Measurements from ENCODE around the gene BGN. TPM values are rescaled to one million over a fixed set of nuclear protein-coding genes. Genes with fewer than 3 reads are reported as not detected.

BGN gene
- total RNA-seq, 2 donors from 2014 or later: 1,777 to 1,907 TPM

GRCh38 chrX:153456704-153457103, 38.1 kb upstream of the BGN start:
- DNase-seq (ENCODE audit: low spot score): no peak
- H3K4me1 ChIP-seq (ENCODE audit: control insufficient read depth in 1 of 2, low read depth in 2 of 2): no peaks in the 10 kb centered on the region

GRCh38 chrX:153457136-153457825, 37.5 kb upstream of the BGN start:
- peaks cover 2% of the 10 kb centered on the region for H3K36me3 ChIP-seq
- no peaks in the 10 kb centered on the region for H3K4me1 ChIP-seq (ENCODE audit: control insufficient read depth in 1 of 2, low read depth in 2 of 2)
- no peak overlapping the region for H3K27ac ChIP-seq
- DNase-seq (ENCODE audit: low spot score) (no peak), ATAC-seq (ENCODE audit: insufficient number of reproducible peaks, low FRiP score, low read depth) (no peak)
- no peak for TF ChIP-seq CTCF (IDR thresholded peaks at IDR 0.05)
- no peak overlapping the region for H3K4me3 ChIP-seq
- H3K9me3 ChIP-seq: no peaks in the 10 kb centered on the region
- no peaks in the 10 kb centered on the region for H3K27me3 ChIP-seq (replicated peaks; ENCODE audit: insufficient read depth)

More at GRCh38 chrX:153456704-153457103, 38.1 kb upstream of the BGN start:
- TF ChIP-seq CTCF (IDR thresholded peaks at IDR 0.05): no peak
- Histone ChIP-seq H3K27ac (no peak overlapping the region), H3K36me3 (peaks cover 2% of the 10 kb centered on the region), H3K4me3 (no peak overlapping the region), H3K27me3 (replicated peaks; ENCODE audit: insufficient read depth) (no peaks in the 10 kb centered on the region), H3K9me3 (no peaks in the 10 kb centered on the region)
- no peak for ATAC-seq (ENCODE audit: insufficient number of reproducible peaks, low FRiP score, low read depth)

- Histone ChIP-seq H3K9me3 (no peaks in the 10 kb centered on the region), H3K4me1 (ENCODE audit: control insufficient read depth in 1 of 2, low read depth in 2 of 2) (no peaks in the 10 kb centered on the region), H3K27ac (no peak overlapping the region), H3K36me3 (peaks cover 2% of the 10 kb centered on the region), H3K27me3 (replicated peaks; ENCODE audit: insufficient read depth) (no peaks in the 10 kb centered on the region), H3K4me3 (no peak overlapping the region)
- no peak for TF ChIP-seq CTCF (IDR thresholded peaks at IDR 0.05)
- ATAC-seq (ENCODE audit: insufficient number of reproducible peaks, low FRiP score, low read depth): no peak
- DNase-seq (ENCODE audit: low spot score): no peak
These were observed 36.8 kb upstream of the BGN start for GRCh38 chrX:153457827-153458466.

- H3K4me1 ChIP-seq (ENCODE audit: control insufficient read depth in 1 of 2, low read depth in 2 of 2): no peaks in the 10 kb centered on the region
- peaks cover 2% of the 10 kb centered on the region for H3K36me3 ChIP-seq
- no peaks in the 10 kb centered on the region for H3K9me3 ChIP-seq
- no peaks in the 10 kb centered on the region for H3K27me3 ChIP-seq (replicated peaks; ENCODE audit: insufficient read depth)
- no peak for DNase-seq (ENCODE audit: low spot score)
- ATAC-seq (ENCODE audit: insufficient number of reproducible peaks, low FRiP score, low read depth): no peak
- no peak for TF ChIP-seq CTCF (IDR thresholded peaks at IDR 0.05)
- no peak overlapping the region for H3K27ac ChIP-seq
- no peak overlapping the region for H3K4me3 ChIP-seq
These were observed 36.3 kb upstream of the BGN start for GRCh38 chrX:153458476-153458875.

- no peak for TF ChIP-seq CTCF (IDR thresholded peaks at IDR 0.05)
- no peak overlapping the region for H3K27ac ChIP-seq
- ATAC-seq (ENCODE audit: insufficient number of reproducible peaks, low FRiP score, low read depth) (no peak), DNase-seq (ENCODE audit: low spot score) (no peak)
- no peak overlapping the region for H3K4me3 ChIP-seq
- H3K9me3 ChIP-seq: no peaks in the 10 kb centered on the region
- no peaks in the 10 kb centered on the region for H3K27me3 ChIP-seq (replicated peaks; ENCODE audit: insufficient read depth)
- no peaks in the 10 kb centered on the region for H3K4me1 ChIP-seq (ENCODE audit: control insufficient read depth in 1 of 2, low read depth in 2 of 2)
- peaks cover 2% of the 10 kb centered on the region for H3K36me3 ChIP-seq
These were observed 34.8 kb upstream of the BGN start for GRCh38 chrX:153459986-153460385.

Measured in thoracic aorta (tissue), 2 donors.